ENCODE data around the gene PSMD1. TPM values are rescaled to one million over a fixed set of nuclear protein-coding genes. Genes with fewer than 3 reads are reported as not detected.

PSMD1 gene
- total and polyA plus RNA-seq, 7 donors = 41.2 to 90.3 (median 50.7) TPM

DNA sequence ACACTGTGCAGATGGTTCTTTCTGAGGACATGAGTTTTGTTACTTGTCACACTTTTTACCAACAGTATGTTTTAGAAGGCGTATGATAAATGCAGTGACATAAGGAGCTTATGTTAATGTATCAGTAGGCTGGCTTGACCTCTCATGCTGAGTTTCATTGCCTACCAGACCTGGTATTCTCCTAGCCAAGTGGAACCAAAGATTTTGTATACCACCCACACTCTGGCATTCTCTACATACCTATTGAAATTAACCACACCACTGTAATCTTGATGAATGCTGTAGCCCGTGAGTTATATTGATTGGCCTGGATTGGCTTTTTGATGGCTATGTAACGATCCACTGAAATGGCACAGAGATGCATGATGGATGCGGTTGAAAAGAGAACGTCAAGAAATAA is 56.8 kb downstream of the PSMD1 start:
- intact Hi-C loops (cut with DNase I) = no loop called here
- peaks cover 0 to 47% (median 37%) of the 10 kb centered on the region in 4 donors for H3K4me1 ChIP-seq
- H3K36me3 ChIP-seq = peaks cover 0 to 4% (median 0%) of the 10 kb centered on the region in 4 donors
- no peaks in the 10 kb centered on the region for H3K9me3 ChIP-seq
- H3K27ac ChIP-seq = peak overlapping the region in 1 of 4 donors; percentile 76
- 96 to 98% methylated on average over 5 of the region's 5 CpGs for WGBS, 2 donors
- no peak for TF ChIP-seq EP300 (IDR thresholded peaks at IDR 0.05)
- TF ChIP-seq POLR2A (IDR thresholded peaks at IDR 0.05) = no peak
- TF ChIP-seq POLR2AphosphoS5 (IDR thresholded peaks at IDR 0.05) = no peak
- TF ChIP-seq, protein P1, sequence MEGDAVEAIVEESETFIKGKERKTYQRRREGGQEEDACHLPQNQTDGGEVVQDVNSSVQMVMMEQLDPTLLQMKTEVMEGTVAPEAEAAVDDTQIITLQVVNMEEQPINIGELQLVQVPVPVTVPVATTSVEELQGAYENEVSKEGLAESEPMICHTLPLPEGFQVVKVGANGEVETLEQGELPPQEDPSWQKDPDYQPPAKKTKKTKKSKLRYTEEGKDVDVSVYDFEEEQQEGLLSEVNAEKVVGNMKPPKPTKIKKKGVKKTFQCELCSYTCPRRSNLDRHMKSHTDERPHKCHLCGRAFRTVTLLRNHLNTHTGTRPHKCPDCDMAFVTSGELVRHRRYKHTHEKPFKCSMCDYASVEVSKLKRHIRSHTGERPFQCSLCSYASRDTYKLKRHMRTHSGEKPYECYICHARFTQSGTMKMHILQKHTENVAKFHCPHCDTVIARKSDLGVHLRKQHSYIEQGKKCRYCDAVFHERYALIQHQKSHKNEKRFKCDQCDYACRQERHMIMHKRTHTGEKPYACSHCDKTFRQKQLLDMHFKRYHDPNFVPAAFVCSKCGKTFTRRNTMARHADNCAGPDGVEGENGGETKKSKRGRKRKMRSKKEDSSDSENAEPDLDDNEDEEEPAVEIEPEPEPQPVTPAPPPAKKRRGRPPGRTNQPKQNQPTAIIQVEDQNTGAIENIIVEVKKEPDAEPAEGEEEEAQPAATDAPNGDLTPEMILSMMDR (IDR thresholded peaks at IDR 0.05) = no peak
- H3K4me3 ChIP-seq = no peak overlapping the region
- no peaks in the 10 kb centered on the region for H3K27me3 ChIP-seq
- DNase-seq = no peak

DNA sequence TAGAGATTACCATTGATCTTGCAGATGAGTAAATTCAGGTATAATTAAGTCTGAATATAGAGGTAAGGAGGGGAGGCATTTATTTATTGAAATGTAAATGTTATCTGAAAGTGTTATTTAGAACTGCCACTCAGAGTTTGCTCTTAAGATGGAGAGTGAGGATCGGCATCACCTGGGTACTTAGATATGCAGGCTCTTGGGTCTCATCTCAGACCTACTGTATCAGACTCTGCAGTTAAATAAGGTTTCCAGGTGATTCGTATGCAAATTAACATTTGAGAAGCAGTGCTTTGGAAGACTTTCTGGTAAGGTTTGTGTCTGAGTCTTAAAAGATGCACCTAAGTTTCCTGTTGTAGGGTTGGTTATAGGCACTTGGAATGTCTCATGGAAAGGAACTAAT is 59.0 kb downstream of the PSMD1 start:
- no peaks in the 10 kb centered on the region for H3K9me3 ChIP-seq
- peaks cover 0 to 47% (median 30%) of the 10 kb centered on the region in 4 donors for H3K4me1 ChIP-seq
- TF ChIP-seq, protein P1 (IDR thresholded peaks at IDR 0.05) = no peak
- TF ChIP-seq EP300 (IDR thresholded peaks at IDR 0.05) = no peak
- TF ChIP-seq POLR2A (IDR thresholded peaks at IDR 0.05) = no peak
- no peak for TF ChIP-seq POLR2AphosphoS5 (IDR thresholded peaks at IDR 0.05)
- H3K27ac ChIP-seq = peak overlapping the region in 1 of 4 donors; percentile 70
- DNase-seq = no peak
- intact Hi-C loops (cut with DNase I) = no loop called here
- H3K36me3 ChIP-seq = peaks cover 0 to 4% (median 0%) of the 10 kb centered on the region in 4 donors
- WGBS, 2 donors = 90 to 92% methylated on average over 2 of the region's 2 CpGs
- H3K4me3 ChIP-seq = no peak overlapping the region
- H3K27me3 ChIP-seq = no peaks in the 10 kb centered on the region

DNA sequence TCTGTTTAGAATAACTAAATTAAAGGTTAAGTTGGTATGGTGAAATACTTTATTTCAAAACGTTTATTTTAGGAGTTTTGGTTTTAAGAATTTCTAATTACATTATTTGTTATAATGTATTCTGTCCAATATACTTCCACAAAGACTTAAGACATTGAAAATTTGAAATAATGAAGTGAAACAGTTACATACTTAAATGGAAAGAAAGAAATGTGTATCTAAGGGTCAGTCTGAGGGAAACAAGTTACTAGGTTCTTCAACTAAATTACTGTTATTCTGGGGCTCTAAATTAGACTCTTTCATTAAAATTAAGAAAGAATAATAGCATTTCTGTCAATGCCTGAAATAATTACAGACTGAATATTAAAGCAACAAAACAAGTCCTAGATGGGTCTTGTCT is 60.5 kb downstream of the PSMD1 start:
- 57 to 59% methylated on average over 1 of the region's 1 CpG for WGBS, 2 donors
- H3K9me3 ChIP-seq = no peaks in the 10 kb centered on the region
- DNase-seq = no peak
- H3K27me3 ChIP-seq = no peaks in the 10 kb centered on the region
- TF ChIP-seq POLR2AphosphoS5 (IDR thresholded peaks at IDR 0.05) (no peak), EP300 (IDR thresholded peaks at IDR 0.05) (no peak), POLR2A (IDR thresholded peaks at IDR 0.05) (no peak)
- TF ChIP-seq, protein P1 (IDR thresholded peaks at IDR 0.05) = no peak
- peak overlapping the region in 2 of 4 donors; percentile 2 to 43 for H3K4me3 ChIP-seq
- peaks cover 0 to 32% (median 18%) of the 10 kb centered on the region in 4 donors for H3K4me1 ChIP-seq
- H3K36me3 ChIP-seq = peaks cover 0 to 4% (median 0%) of the 10 kb centered on the region in 4 donors
- peak overlapping the region in 2 of 4 donors; percentile 30 to 70 for H3K27ac ChIP-seq
- intact Hi-C loops (cut with DNase I) = no loop called here

DNA sequence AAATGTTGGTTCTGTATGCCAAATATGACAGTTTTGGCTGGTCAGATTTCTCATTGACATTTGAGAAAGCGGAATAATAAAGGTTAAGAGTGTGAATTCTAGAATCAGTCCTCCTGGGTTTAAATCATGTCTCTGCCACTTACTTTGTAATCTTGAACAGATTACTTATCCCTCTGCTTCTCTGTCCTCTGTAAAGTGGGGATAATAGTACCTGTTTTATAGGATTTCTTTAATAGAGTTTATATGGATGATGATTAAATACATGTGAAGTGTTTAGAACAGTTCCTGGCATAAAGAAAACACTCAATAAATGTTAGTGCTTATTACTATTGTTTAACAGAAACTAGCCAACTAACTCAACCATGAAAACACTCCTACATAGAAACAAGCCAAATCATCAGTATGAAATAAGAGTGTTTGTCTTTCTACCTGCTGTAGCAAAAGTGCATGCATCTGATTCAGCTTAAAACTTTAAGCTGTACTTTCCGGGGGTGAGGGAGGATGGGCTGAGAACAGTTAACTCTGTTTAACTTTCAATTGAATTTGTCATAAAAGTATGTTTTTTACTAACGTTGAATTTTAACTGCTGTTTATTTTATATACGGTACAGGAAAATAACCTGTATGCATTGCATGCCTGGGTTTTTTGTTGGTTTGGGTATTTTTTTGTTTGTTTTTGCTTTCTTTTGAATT is 61.4 kb downstream of the PSMD1 start:
- no peak for DNase-seq
- 36 to 63% methylated on average over 4 of the region's 4 CpGs for WGBS, 2 donors
- H3K9me3 ChIP-seq = no peaks in the 10 kb centered on the region
- no peaks in the 10 kb centered on the region for H3K27me3 ChIP-seq
- intact Hi-C loops (cut with DNase I) = no loop called here
- H3K36me3 ChIP-seq = no peaks in the 10 kb centered on the region
- TF ChIP-seq EP300 (IDR thresholded peaks at IDR 0.05) = no peak
- peak in 1 of 4 donors; percentile 13 for TF ChIP-seq POLR2AphosphoS5 (IDR thresholded peaks at IDR 0.05)
- TF ChIP-seq, protein P1 (IDR thresholded peaks at IDR 0.05) = no peak
- H3K27ac ChIP-seq = peak overlapping the region; percentile 7 to 70 (median 42)
- peaks cover 0 to 26% (median 14%) of the 10 kb centered on the region in 4 donors for H3K4me1 ChIP-seq
- peak overlapping the region in 1 of 4 donors; percentile 43 for H3K4me3 ChIP-seq
